ENCODE data around the gene SUSD4.

SUSD4 gene

GRCh38 chr1:223214261-223214807, 149.6 kb downstream of the SUSD4 start:
- no peak for DNase-seq (ENCODE audit: low spot score)

GRCh38 chr1:223212441-223212840, 151.5 kb downstream of the SUSD4 start:
- DNase-seq (ENCODE audit: low spot score) = no peak

DNA sequence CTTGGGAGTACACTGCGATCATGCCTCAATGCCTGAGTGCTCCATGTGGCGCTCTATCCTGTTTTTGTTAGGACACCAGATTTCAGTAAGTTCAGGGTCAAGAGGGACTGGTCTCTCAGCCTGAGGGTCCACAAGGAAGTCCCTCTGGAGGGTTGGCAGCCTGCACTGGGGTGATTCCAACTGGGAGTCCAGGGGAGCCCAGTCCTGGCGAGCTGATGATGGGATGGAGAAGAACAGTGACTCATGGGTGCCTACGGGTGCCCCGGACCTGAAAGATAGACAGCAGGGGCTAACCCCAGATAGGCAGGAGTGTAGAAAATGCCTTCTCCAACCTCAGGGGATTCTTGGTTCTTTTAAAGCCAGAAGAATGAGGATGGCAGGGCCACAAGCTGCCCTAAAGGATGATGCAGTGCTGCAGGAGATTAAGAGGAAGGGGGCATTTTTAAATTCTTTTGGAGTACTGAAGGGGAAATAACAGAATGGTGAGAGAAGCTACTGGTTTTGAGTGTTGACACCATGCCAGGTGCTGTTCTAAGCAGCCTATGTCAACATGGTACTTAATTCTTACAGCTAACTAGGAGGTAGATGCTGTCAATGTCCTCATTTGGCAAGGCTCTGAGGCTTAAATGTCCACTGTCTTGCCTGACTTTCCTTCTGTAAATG, 152.5 kb downstream of the SUSD4 start:
- no peak for DNase-seq (ENCODE audit: low spot score)

GRCh38 chr1:223210788-223211120, 153.2 kb downstream of the SUSD4 start:
- no peak for DNase-seq (ENCODE audit: low spot score)

DNA sequence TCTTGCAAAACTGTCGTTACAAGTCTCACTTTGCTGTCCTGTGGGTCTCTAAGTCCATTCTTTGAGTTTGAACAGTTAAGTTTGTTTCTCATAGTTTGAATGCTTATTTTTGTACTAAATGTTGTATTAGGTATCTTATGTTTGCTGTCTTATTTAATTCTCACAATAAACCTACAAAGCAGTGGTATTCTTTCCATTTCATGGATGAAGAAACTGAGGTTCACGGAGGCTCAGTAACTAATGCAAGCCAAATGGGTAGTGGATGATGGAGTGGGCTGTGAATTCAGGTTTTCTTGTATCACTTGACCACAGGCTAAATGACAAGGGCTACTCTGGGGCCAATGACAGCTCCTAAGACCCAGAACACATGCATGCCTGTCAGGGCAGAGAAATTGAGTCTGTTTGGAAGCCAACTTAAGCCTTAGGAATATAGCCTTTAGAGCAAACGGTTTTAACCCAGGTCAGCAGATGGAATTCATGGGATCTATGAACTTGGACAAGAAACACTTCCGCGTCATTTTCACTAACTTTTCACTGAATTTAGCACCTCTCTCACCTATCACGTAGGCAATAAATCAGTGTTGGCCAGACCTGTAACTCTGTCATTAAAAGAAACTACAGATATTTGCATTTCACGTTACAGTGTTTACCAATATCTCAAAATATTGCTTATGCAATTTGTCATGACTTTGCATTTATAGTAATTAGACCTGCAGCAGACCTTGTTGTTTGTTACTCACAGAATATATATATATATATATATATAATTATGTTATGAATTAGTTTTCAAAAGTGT, 153.8 kb downstream of the SUSD4 start:
- DNase-seq (ENCODE audit: low spot score) = no peak

GRCh38 chr1:223209293-223209898, 154.6 kb downstream of the SUSD4 start:
- DNase-seq (ENCODE audit: low spot score) = no peak

GRCh38 chr1:223208164-223209076, 155.6 kb downstream of the SUSD4 start:
- DNase-seq (ENCODE audit: low spot score) = no peak

GRCh38 chr1:223207293-223208066, 156.5 kb downstream of the SUSD4 start:
- no peak for DNase-seq (ENCODE audit: low spot score)

DNA sequence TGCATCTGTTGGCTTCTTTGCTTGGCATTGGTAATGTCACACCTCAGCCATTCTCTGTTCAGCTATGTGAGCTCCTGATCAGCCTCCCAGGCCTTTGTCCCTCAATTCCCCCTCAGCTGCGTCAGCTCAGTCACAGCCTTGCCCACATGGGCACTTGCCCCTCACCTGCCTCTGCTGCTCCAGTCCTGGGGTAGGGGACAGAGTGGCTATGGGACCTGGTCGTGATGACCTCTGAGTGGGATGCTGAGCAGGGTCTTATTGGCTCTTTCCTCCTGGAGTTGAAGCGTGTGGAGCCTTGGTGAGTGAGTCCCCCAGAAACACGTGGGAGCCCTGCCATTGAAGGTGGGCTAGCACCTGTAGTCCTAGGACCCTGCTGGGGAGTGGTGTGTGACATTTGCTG, 159.6 kb downstream of the SUSD4 start:
- DNase-seq (ENCODE audit: low spot score) = no peak

- DNase-seq (ENCODE audit: low spot score) = no peak
Measured at GRCh38 chr1:223203694-223204093, 160.3 kb downstream of the SUSD4 start.

GRCh38 chr1:223203034-223203408, 161.0 kb downstream of the SUSD4 start:
- DNase-seq (ENCODE audit: low spot score) = no peak

DNA sequence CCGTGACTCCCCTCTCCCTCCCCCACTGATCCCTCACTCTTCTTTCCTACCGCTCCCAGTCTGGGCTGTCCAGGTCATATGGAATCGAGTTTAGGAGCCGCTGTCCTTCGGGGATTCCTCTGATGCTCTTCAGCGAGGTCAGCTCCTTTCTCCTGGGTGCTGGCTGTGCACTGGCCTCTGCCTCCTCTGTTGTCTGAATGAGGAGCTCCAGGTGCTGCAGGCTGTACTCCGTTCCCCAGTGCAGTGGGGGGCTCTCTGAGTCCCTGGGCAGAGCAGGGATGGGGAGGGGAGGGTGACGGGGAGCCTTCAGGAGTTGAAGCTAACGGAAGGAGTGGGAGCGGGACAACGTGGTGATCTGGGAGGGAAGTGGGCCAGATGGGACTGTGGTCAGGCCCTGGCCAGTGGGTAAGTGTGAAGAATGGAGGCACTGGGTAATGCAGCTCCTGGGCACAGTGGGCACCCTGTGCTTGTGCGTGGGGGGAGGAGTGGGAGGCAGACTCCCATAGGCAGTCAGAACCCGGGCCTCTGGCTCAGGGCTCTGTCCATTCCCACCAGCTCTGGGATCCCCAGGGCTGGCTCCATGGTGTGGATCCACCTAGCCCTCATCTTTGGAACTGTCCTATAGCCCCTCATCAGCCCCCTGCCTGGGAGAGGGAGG, 161.5 kb downstream of the SUSD4 start:
- no peak for DNase-seq (ENCODE audit: low spot score)

GRCh38 chr1:223201967-223202366, 162.0 kb downstream of the SUSD4 start:
- no peak for DNase-seq (ENCODE audit: low spot score)

DNA sequence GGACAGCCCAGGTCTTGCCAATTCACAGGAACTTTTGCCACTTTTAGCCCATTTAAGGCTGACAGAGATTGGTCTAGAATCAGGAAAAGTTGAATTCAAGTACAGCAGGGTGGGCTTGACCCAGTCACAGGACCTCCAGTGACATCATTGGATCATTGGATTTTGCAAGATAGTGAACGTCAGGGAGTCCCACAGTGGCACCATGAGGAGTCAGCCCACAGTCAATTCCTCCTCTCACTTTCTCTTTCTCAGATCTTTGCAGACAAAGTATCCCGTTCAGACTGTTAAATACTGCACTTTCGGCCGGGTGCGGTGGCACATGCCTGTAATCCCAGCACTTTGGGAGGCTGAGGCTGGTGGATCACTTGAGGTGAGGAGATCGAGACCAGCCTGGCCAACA, 163.1 kb downstream of the SUSD4 start:
- DNase-seq (ENCODE audit: low spot score) = no peak

DNA sequence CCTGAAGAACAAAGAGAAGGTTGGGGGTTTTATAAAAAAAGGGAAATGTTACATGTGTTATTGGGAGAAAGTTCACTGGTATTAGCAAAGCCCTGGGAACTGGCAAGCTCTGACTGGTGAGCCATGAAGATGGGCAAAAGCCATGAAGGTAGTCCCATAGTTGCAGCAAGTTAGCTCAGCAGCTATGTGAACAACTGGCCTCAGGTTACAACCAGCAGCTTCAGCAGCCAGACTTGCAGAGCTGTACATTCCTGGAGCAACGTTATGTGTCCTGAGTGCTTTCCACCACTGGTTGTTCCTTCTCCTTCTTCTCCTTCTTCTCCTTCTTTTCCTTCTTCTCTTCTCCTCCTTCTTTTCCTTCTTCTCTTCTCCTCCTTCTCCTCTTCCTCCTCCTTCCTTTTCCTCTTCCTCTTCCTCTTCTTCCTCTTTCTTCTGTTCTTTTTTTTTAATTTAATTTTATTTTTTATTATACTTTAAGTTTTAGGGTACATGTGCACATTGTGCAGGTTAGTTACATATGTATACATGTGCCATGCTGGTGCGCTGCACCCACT, 164.8 kb downstream of the SUSD4 start:
- DNase-seq (ENCODE audit: low spot score) = no peak

- DNase-seq (ENCODE audit: low spot score) = no peak
Measured at GRCh38 chr1:223198628-223198965, 165.4 kb downstream of the SUSD4 start.

DNA sequence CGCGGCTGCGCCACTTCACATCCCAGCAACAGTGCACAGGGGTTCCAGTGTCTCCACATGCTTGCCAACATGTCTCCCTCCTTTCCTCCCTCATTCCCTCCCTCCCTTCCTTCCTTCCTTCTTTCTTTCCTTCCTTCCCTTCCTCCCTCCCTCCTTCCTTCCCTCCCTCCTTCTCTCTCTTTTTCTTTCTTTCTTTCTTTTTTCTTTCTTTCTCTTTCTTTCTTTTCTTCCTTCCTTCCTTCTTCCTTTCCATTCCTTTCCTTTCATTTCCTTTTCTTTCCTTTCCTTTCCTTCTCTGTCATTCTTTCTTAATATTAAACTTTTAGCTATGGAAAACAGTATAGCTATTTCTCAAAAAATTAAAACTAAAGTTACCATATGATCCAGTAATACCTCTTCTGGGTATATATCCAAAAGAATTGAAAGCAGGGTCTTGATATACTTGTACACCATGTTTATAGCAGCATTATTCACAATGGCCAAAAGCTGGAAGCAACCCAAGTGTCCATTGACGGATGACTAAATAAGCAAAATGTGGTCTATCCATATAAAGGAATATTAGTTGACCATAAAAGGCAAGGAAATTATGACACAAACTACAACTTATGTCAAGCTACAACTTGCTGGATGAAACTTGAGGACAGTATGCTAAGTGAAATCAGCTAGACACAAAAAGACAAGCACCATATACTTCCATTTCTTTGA, 165.9 kb downstream of the SUSD4 start:
- no peak for DNase-seq (ENCODE audit: low spot score)

- DNase-seq (ENCODE audit: low spot score) = no peak
Measured at GRCh38 chr1:223189903-223190724, 173.9 kb downstream of the SUSD4 start.

DNA sequence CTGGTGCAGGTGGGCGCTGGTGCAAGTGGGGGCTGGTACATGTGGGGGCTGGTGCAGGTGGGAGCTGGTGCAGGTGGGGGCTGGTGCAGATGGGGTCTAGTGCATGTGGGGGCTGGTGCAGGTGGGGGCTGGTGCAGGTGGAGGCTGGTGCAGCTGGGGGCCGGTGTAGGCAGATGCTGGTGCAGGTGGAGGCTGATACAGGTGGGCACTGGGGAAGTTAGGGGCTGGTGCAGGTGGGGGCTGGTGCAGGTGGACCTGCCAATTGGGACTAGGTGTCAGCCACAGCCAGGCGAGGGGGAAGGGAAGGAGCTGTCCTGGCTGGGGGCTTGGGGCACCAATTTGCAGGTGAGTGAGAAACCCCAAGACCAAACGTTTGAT, 174.5 kb downstream of the SUSD4 start:
- no peak for DNase-seq (ENCODE audit: low spot score)

Data from SK-N-DZ (cell line).